Tibial nerve (tissue), 4 donors: Measurements from ENCODE around the gene CKM. TPM values are rescaled to one million over a fixed set of nuclear protein-coding genes. Genes with fewer than 3 reads are reported as not detected.

ENCODE experiments used
- DNase-seq, 2 donors: peaks; one replicate each; pipeline ENCODE4 v3.0.0-alpha.2; 2019; ENCODE audit warnings: low spot score in 2 of 2
- H3K27ac ChIP-seq, 4 donors: fragments of 200-600 bp; sonication (generic) in 3 of 4; one replicate each; pipeline ENCODE4 v1.5.1; 2017 to 2019; ENCODE audit warnings: mild to moderate bottlenecking in 1 of 4
- H3K27me3 ChIP-seq, 2 donors: fragments of 200-600 bp; sonication (generic) in 1 of 2; one replicate each; pipeline versions ENCODE4 v1.5.1 to v1.6.0; 2017 to 2019
- H3K36me3 ChIP-seq, 3 donors: fragments of 200-600 bp; sonication (generic); one replicate each; pipeline ENCODE4 v1.5.1; 2018 to 2019
- H3K4me1 ChIP-seq, 4 donors: fragments of 200-600 bp; sonication (generic) in 3 of 4; one replicate each; pipeline ENCODE4 v1.5.1; 2017 to 2019
- H3K4me3 ChIP-seq, 4 donors: fragments of 200-600 bp; sonication (generic) in 3 of 4; one replicate each; pipeline ENCODE4 v1.5.1; 2017 to 2019; ENCODE audit warnings: mild to moderate bottlenecking in 1 of 4, moderate library complexity in 1 of 4
- H3K9me3 ChIP-seq, 4 donors: fragments of 200-600 bp; sonication (generic) in 3 of 4; one replicate each; pipeline ENCODE4 v1.5.1; 2017 to 2019
- EP300 ChIP-seq, 2 donors: sonication (generic); formaldehyde crosslinking; IDR thresholded peaks; one replicate each; pipeline ENCODE4 v1.6.1; 2017; ENCODE audit warnings: antibody characterized with exemption in 2 of 2, mild to moderate bottlenecking in 1 of 2
- POLR2A ChIP-seq, 2 donors: fragments of 450-650 bp; IDR thresholded peaks; one replicate each; pipeline ENCODE4 v1.6.1; 2017; ENCODE audit warnings: antibody characterized with exemption in 2 of 2, mild to moderate bottlenecking in 2 of 2, moderate library complexity in 2 of 2
- WGBS, 2 donors: methylation state at CpG; one replicate each; pipeline ENCODE4 v1.1.5; 2018; 5-methylcytosine and 5-hydroxymethylcytosine counted together
- total RNA-seq, 4 donors: library from RNA; depleted of rRNA; stranded (reverse); fragments of >200 nt; gene quantifications; one replicate each; pipeline ENCODE4 v1.1.0, GENCODE V29; 2016
- TF ChIP-seq, protein P1 (sequence below), 5 experiments: fragments of 200-600 bp in 3 of 5; fragments of 450-650 bp in 2 of 5; sonication (generic) in 3 of 5; IDR thresholded peaks; one replicate each; pipeline ENCODE4 v1.5.1; 2016 to 2019; ENCODE audit warnings: antibody characterized with exemption in 5 of 5, mild to moderate bottlenecking in 3 of 5, moderate library complexity in 2 of 5

CKM gene
- total RNA-seq, 4 donors from 2014 or later, result 0.30 to 1.3 TPM; not detected in 2

DNA sequence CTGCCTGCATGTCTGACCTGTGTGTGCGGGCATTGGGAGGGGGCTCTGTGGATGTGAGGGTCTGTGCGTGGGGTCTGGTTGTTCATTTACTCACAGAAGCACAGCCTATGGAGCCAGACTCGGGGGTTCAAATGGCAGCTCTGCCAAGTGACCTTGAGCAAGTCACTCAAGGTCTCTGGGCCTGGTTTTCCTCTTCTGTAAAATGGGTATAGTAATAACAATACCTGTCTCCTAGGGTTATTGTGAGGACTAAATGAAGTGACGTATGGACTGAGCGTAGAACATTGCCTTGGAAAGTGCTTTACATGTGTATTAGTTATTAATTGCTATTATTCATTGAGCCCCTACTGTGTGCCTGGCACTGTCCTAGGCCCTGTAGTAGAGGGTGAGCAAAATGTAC lies 24.4 kb downstream of the CKM start:
- Histone ChIP-seq H3K9me3 (peaks cover 0 to 7% (median 0%) of the 10 kb centered on the region in 4 donors), H3K27ac (no peak overlapping the region), H3K36me3 (peaks cover 0 to 97% (median 0%) of the 10 kb centered on the region in 3 donors), H3K4me1 (no peaks in the 10 kb centered on the region), H3K4me3 (no peak overlapping the region), H3K27me3 (no peaks in the 10 kb centered on the region)
- 96% methylated on average over 4 to 5 of the region's 5 CpGs for WGBS, 2 donors
- TF ChIP-seq EP300 (IDR thresholded peaks at IDR 0.05) (no peak), POLR2A (IDR thresholded peaks at IDR 0.05) (no peak)
- TF ChIP-seq, protein P1, sequence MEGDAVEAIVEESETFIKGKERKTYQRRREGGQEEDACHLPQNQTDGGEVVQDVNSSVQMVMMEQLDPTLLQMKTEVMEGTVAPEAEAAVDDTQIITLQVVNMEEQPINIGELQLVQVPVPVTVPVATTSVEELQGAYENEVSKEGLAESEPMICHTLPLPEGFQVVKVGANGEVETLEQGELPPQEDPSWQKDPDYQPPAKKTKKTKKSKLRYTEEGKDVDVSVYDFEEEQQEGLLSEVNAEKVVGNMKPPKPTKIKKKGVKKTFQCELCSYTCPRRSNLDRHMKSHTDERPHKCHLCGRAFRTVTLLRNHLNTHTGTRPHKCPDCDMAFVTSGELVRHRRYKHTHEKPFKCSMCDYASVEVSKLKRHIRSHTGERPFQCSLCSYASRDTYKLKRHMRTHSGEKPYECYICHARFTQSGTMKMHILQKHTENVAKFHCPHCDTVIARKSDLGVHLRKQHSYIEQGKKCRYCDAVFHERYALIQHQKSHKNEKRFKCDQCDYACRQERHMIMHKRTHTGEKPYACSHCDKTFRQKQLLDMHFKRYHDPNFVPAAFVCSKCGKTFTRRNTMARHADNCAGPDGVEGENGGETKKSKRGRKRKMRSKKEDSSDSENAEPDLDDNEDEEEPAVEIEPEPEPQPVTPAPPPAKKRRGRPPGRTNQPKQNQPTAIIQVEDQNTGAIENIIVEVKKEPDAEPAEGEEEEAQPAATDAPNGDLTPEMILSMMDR (IDR thresholded peaks at IDR 0.05), result no peak
- no peak for DNase-seq

DNA sequence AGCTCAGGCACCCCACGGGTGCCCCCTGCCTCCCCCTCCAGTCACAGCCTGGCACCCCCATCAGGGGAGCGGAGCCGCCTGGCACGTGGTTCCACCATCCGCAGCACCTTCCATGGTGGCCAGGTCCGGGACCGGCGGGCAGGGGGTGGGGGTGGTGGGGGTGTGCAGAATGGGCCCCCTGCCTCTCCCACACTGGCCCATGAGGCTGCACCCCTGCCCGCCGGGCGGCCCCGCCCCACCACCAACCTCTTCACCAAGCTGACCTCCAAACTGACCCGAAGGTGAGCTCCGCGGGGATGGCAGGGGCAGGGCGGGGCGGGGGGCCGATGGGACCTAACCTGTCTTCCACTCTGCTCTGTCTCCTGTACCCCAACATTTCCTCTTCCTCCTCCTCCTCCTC lies 25.0 kb downstream of the CKM start:
- H3K36me3 ChIP-seq, result peaks cover 0 to 97% (median 0%) of the 10 kb centered on the region in 3 donors
- no peaks in the 10 kb centered on the region for H3K27me3 ChIP-seq

DNA sequence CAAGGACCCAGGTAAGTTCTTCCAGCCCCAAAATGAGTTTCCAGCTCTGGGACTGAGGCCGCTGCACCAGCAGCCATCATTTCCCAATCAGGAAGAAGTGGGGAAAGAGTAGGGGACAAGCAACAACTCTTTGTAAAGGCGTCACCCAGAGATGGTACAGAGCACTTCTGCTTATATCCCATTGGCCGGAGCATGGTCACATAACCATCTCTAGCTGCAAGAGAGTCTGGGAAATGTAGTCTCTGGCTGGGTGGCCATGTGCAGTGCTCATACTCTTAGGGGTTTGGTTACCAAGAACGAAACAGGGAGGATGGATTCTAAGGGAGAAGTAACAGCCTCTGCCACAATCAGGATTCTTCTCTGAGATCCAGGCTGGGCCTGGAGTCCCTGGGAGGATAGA lies 26.3 kb downstream of the CKM start:
- no peak overlapping the region for H3K27ac ChIP-seq
- H3K4me1 ChIP-seq, result no peaks in the 10 kb centered on the region
- WGBS, 2 donors, result 92% methylated on average over 4 of the region's 4 CpGs
- H3K27me3 ChIP-seq, result no peaks in the 10 kb centered on the region
- no peak for TF ChIP-seq POLR2A (IDR thresholded peaks at IDR 0.05)
- TF ChIP-seq EP300 (IDR thresholded peaks at IDR 0.05), result no peak
- TF ChIP-seq, protein P1 (IDR thresholded peaks at IDR 0.05), result no peak
- no peak overlapping the region for H3K4me3 ChIP-seq
- peaks cover 0 to 16% (median 0%) of the 10 kb centered on the region in 4 donors for H3K9me3 ChIP-seq
- no peak for DNase-seq
- peaks cover 0 to 99% (median 3%) of the 10 kb centered on the region in 3 donors for H3K36me3 ChIP-seq

More for the DNA sequence above, 25.0 kb downstream of the CKM start:
- Histone ChIP-seq H3K4me3 (no peak overlapping the region), H3K27ac (no peak overlapping the region), H3K4me1 (no peaks in the 10 kb centered on the region), H3K9me3 (peaks cover 0 to 13% (median 0%) of the 10 kb centered on the region in 4 donors)
- 89 to 94% methylated on average over 18 of the region's 18 CpGs for WGBS, 2 donors
- DNase-seq, result no peak
- no peak for TF ChIP-seq EP300 (IDR thresholded peaks at IDR 0.05)
- TF ChIP-seq, protein P1 (IDR thresholded peaks at IDR 0.05), result no peak
- no peak for TF ChIP-seq POLR2A (IDR thresholded peaks at IDR 0.05)

DNA sequence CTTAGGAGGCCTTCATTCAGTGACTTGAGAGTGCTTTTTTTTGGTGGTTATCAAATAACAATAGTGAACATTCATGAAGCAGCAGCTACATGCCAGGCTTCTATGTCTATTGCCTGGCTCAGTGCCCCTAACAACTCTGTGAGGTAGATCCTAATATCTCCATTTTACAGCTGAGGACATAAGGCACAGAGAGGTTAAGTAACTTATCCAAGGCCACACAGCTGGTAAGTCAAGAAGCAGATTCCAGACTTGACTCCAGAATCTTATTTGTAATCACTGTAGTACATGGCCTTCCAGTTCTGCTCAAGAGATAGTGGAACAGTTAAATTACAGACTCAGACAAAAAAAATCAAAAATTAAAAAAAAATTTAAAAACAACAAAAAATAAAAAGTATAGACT lies 26.8 kb downstream of the CKM start:
- H3K4me1 ChIP-seq, result no peaks in the 10 kb centered on the region

DNA sequence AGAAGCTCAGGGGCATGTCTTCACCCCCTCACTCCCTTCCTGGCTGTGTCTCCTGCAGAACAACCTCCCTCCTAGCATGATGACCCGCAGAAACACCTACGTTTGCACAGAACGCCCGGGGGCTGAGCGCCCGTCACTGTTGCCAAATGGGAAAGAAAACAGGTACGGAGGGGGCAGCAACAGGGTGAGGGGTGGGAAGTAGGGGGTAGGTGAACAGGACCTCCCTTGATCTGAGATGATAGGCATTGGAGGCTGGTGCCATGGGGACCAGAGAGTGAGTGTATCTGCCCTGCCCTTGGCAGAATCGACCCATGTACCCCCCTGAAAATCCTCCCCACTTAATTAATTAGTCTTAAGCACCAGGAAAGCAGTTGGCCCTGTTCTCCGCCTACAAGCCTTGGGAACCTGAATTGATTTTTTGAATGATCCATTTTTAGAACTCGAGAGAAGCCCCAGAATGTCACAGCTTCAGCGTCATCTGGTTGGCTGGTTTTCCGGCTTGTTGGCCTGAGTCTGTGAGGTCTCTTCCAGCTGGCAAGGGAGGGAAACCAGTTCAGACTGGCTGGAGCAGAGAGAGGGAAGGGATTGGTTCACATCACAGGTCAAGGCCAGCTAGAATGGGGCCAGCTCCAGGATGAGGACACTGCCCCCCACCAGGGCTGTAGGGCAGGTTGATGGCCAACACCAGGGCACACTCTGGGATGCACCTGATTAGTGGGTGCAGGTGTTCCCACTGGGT lies 28.2 kb downstream of the CKM start:
- Histone ChIP-seq H3K27ac (no peak overlapping the region), H3K36me3 (peaks cover 0 to 100% (median 3%) of the 10 kb centered on the region in 3 donors)
- WGBS, 2 donors, result 82 to 84% methylated on average over 12 of the region's 12 CpGs

More for the DNA sequence above, 26.8 kb downstream of the CKM start:
- Histone ChIP-seq H3K4me3 (no peak overlapping the region), H3K27me3 (no peaks in the 10 kb centered on the region), H3K27ac (no peak overlapping the region), H3K9me3 (peaks cover 0 to 16% (median 0%) of the 10 kb centered on the region in 4 donors), H3K36me3 (peaks cover 0 to 100% (median 3%) of the 10 kb centered on the region in 3 donors)
- TF ChIP-seq EP300 (IDR thresholded peaks at IDR 0.05), result no peak
- TF ChIP-seq, protein P1 (IDR thresholded peaks at IDR 0.05), result no peak
- no peak for TF ChIP-seq POLR2A (IDR thresholded peaks at IDR 0.05)
- no peak for DNase-seq

More for the DNA sequence above, 28.2 kb downstream of the CKM start:
- no peaks in the 10 kb centered on the region for H3K4me1 ChIP-seq
- H3K4me3 ChIP-seq, result no peak overlapping the region
- no peak for TF ChIP-seq EP300 (IDR thresholded peaks at IDR 0.05)
- no peak for TF ChIP-seq POLR2A (IDR thresholded peaks at IDR 0.05)
- TF ChIP-seq, protein P1 (IDR thresholded peaks at IDR 0.05), result no peak
- H3K9me3 ChIP-seq, result peaks cover 0 to 16% (median 0%) of the 10 kb centered on the region in 4 donors
- DNase-seq, result no peak
- H3K27me3 ChIP-seq, result no peaks in the 10 kb centered on the region
